Endothelial cell of umbilical vein (primary cell): Measurements from ENCODE around the gene ALOX5AP. TPM values are rescaled to one million over a fixed set of nuclear protein-coding genes. Genes with fewer than 3 reads are reported as not detected.

Experiments used
- BruUV-seq: library from RNA; stranded (reverse); fragments of 400-500 nt; replicated peaks from 2 replicates; lab custom pipeline; 2021; lab: Mats Ljungman, UMichigan
- CTCF ChIA-PET: fragments of 300-600, 350-600 bp; sonication (Branson Sonifier 250); formaldehyde crosslinking; loops from one replicate; lab custom pipeline; 2021; ENCODE audit warnings: antibody characterized with exemption, inconsistent platforms; lab: Charles Lee
- POLR2A ChIA-PET: fragments of 300-600, 350-600 bp; sonication (Branson Sonifier 250); formaldehyde crosslinking; loops from one replicate; lab custom pipeline; 2021; ENCODE audit warnings: antibody characterized with exemption, inconsistent platforms; lab: Charles Lee
- DNase-seq: peaks from one replicate; pipeline ENCODE4 v3.0.0-alpha.2; 2011; ENCODE audit warnings: low read depth, low spot score
- FAIRE-seq: peaks from 2 replicates; lab custom pipeline; 2011; peaks lifted over from hg19 to GRCh38; lab: Jason Lieb, UNC
- H2AFZ ChIP-seq: 2 replicates; pipeline ENCODE4 v1.6.0; 2012; ENCODE audit warnings: low read depth, low read length, control low read depth, inconsistent platforms
- H3K27ac ChIP-seq: 2 replicates; pipeline ENCODE4 v1.5.1; 2011; ENCODE audit warnings: low read depth, mild to moderate bottlenecking, control low read depth, low read length, moderate library complexity; ENCODE audit not compliant: insufficient read depth
- H3K27me3 ChIP-seq, 2 experiments: 2 replicates each; pipeline versions ENCODE4 v1.6.0 to v1.6.1; 2011; ENCODE audit warnings: low read length in 2 of 2, mixed read lengths in 1 of 2; ENCODE audit not compliant: control insufficient read depth in 2 of 2, insufficient read depth in 2 of 2
- H3K36me3 ChIP-seq, 2 experiments: 2 replicates in 1 of 2; 3 replicates in 1 of 2; pipeline ENCODE4 v1.5.1; 2011; ENCODE audit warnings: low read length in 2 of 2, mild to moderate bottlenecking in 1 of 2, moderate library complexity in 1 of 2; ENCODE audit not compliant: control insufficient read depth in 2 of 2, insufficient read depth in 2 of 2; ENCODE audit errors: extremely low read depth in 1 of 2
- H3K4me1 ChIP-seq: 3 replicates; pipeline ENCODE4 v1.5.1; 2011; ENCODE audit warnings: mild to moderate bottlenecking, low read length; ENCODE audit not compliant: control insufficient read depth, insufficient read depth; ENCODE audit errors: extremely low read depth
- H3K4me2 ChIP-seq: 2 replicates; pipeline ENCODE4 v1.6.1; 2011; ENCODE audit warnings: low read length, control low read depth, mixed read lengths; ENCODE audit not compliant: insufficient read depth
- H3K4me3 ChIP-seq, 3 experiments: fragments of 200-600 bp in 1 of 3; sonication (generic), shearing (Covaris generic) in 1 of 3; replicated peaks in 1 of 3; 2 replicates each; pipeline ENCODE4 v1.5.1; 2011 to 2016; ENCODE audit warnings: control low read depth in 3 of 3, low read length in 3 of 3, mild to moderate bottlenecking in 2 of 3, inconsistent platforms in 1 of 3, low read depth in 1 of 3, moderate library complexity in 1 of 3; ENCODE audit not compliant: insufficient read depth in 1 of 3
- H3K79me2 ChIP-seq: 2 replicates; pipeline ENCODE4 v1.6.0; 2012; ENCODE audit warnings: low read length, inconsistent platforms; ENCODE audit not compliant: control insufficient read depth, insufficient read depth
- H3K9ac ChIP-seq: replicated peaks from 2 replicates; pipeline ENCODE3; 2011; ENCODE audit warnings: low read length, control low read depth; ENCODE audit not compliant: insufficient read depth; ENCODE audit errors: extremely low read depth
- H3K9me1 ChIP-seq: replicated peaks from 3 replicates; pipeline ENCODE4 v1.6.0; 2011; ENCODE audit warnings: mild to moderate bottlenecking, low read length; ENCODE audit not compliant: control insufficient read depth, insufficient read depth; ENCODE audit errors: extremely low read depth
- H3K9me3 ChIP-seq: replicated peaks from 2 replicates; pipeline ENCODE4 v1.5.1; 2012; ENCODE audit warnings: low read length, inconsistent platforms; ENCODE audit not compliant: control insufficient read depth, insufficient read depth
- H4K20me1 ChIP-seq: replicated peaks from 2 replicates; pipeline ENCODE3; 2011; ENCODE audit warnings: mild to moderate bottlenecking, low read length; ENCODE audit not compliant: control insufficient read depth, insufficient read depth; ENCODE audit errors: extremely low read depth
- EZH2 ChIP-seq: IDR thresholded peaks from 2 replicates; pipeline ENCODE4 v1.6.1; 2012; ENCODE audit warnings: borderline replicate concordance, low read depth, mild to moderate bottlenecking, moderate library complexity, low read length, inconsistent platforms; ENCODE audit not compliant: severe bottlenecking
- FOS ChIP-seq: IDR thresholded peaks from 2 replicates; pipeline ENCODE4 v1.6.1; 2011; ENCODE audit warnings: mild to moderate bottlenecking, low read length, moderate library complexity, borderline replicate concordance; ENCODE audit not compliant: insufficient read depth
- GATA2 ChIP-seq: IDR thresholded peaks from 2 replicates; pipeline ENCODE4 v1.7.0; 2011; ENCODE audit warnings: low read depth, mild to moderate bottlenecking, moderate library complexity, mixed read lengths, low read length; ENCODE audit not compliant: insufficient read length, insufficient read depth
- JUN ChIP-seq: IDR thresholded peaks from 2 replicates; pipeline ENCODE4 v1.6.1; 2011; ENCODE audit warnings: borderline replicate concordance, low read depth; ENCODE audit not compliant: insufficient read length, insufficient read depth
- MYC ChIP-seq: IDR thresholded peaks from one replicate; pipeline ENCODE4 v1.6.1; 2011; ENCODE audit warnings: mild to moderate bottlenecking, low read depth, low read length
- POLR2A ChIP-seq: IDR thresholded peaks from 2 replicates; pipeline ENCODE4 v1.6.1; 2012; ENCODE audit warnings: low read depth, mild to moderate bottlenecking, control low read depth, low read length
- POLR2AphosphoS5 ChIP-seq: IDR thresholded peaks from 2 replicates; pipeline ENCODE4 v1.6.1; 2012; ENCODE audit warnings: low read depth, mild to moderate bottlenecking, control low read depth, low read length, moderate library complexity; ENCODE audit not compliant: insufficient read depth
- dilution Hi-C: fragments of 300-500 bp; cut with MboI; formaldehyde crosslinking; loops from one replicate; pipeline ENCODE4 v1.15.0; 2019; ENCODE audit warnings: low sequenced_read_pairs; ENCODE audit not compliant: extremely low pct_ligation_motif_present
- intact Hi-C: fragments of 100-400 bp; cut with micrococcal nuclease; formaldehyde crosslinking; loops from one replicate; pipeline ENCODE4 v1.10.0; 2022
- polyA plus RNA-seq, 4 experiments: library from polyadenylated mRNA; depleted of rRNA in 3 of 4; stranded (reverse) in 3 of 4; unstranded in 1 of 4; fragments of >200 nt; gene quantifications; 2 replicates each; pipeline versions ENCODE4 v1.2.1 to v1.2.3, GENCODE V29; 2011 to 2012; ENCODE audit warnings: missing spikeins in 1 of 4
- total RNA-seq: library from RNA; stranded (reverse); gene quantifications from 2 replicates; pipeline ENCODE4 v1.2.3, GENCODE V29; 2021
- TF ChIP-seq, protein P1 (sequence below), 2 donors: IDR thresholded peaks; 1 replicate in 1 of 2; 2 replicates in 1 of 2; pipeline ENCODE4 v1.5.1; 2011; ENCODE audit warnings: low read length in 2 of 2, mild to moderate bottlenecking in 2 of 2, moderate library complexity in 2 of 2, control low read depth in 1 of 2, inconsistent platforms in 1 of 2, low read depth in 1 of 2; ENCODE audit not compliant: insufficient read depth in 1 of 2; ENCODE audit errors: extremely low read depth in 1 of 2
- TF ChIP-seq, protein P2 (sequence below): IDR thresholded peaks from 2 replicates; pipeline ENCODE4 v1.6.1; 2011; ENCODE audit not compliant: insufficient read depth, insufficient read length

Gene ALOX5AP
- total and polyA plus RNA-seq, 2 donors (not counting 3 experiments of a cell fraction or from before 2014, with no cell fraction given): 1.8 TPM; not detected in 1

DNA sequence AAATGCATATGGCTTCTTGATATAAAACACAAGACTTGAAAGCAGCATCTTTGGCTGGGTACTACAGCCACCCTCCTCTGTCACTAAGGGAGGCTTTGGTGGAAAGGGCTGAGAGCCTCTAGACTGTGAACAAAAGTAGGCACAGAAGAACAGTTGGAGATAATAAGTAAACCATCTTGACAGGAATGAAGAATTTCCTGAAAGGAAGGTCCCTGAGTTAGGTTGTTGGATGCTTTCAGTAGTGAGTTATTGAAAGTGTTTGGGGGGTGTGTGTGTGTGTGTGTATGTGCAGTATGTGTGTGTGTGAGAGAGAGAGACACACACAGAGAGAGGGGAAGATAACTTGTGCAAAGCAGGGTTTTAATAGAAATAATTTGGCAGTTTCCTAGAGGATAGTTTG is 38.2 kb downstream of the ALOX5AP start:
- TF ChIP-seq POLR2A (no peak), EZH2 (no peak), POLR2AphosphoS5 (no peak), MYC (no peak), GATA2 (no peak), FOS (no peak), JUN (no peak)
- TF ChIP-seq, protein P1, sequence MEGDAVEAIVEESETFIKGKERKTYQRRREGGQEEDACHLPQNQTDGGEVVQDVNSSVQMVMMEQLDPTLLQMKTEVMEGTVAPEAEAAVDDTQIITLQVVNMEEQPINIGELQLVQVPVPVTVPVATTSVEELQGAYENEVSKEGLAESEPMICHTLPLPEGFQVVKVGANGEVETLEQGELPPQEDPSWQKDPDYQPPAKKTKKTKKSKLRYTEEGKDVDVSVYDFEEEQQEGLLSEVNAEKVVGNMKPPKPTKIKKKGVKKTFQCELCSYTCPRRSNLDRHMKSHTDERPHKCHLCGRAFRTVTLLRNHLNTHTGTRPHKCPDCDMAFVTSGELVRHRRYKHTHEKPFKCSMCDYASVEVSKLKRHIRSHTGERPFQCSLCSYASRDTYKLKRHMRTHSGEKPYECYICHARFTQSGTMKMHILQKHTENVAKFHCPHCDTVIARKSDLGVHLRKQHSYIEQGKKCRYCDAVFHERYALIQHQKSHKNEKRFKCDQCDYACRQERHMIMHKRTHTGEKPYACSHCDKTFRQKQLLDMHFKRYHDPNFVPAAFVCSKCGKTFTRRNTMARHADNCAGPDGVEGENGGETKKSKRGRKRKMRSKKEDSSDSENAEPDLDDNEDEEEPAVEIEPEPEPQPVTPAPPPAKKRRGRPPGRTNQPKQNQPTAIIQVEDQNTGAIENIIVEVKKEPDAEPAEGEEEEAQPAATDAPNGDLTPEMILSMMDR (IDR thresholded peaks at IDR 0.05; ENCODE audit: extremely low read depth in 1 of 2, insufficient read depth in 1 of 2, low read depth in 1 of 2, low read length in 2 of 2): no peak
- TF ChIP-seq, protein P2, sequence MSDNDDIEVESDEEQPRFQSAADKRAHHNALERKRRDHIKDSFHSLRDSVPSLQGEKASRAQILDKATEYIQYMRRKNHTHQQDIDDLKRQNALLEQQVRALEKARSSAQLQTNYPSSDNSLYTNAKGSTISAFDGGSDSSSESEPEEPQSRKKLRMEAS: no peak
- H3K9me1 ChIP-seq: no peaks in the 10 kb centered on the region
- H3K27ac ChIP-seq: no peak overlapping the region
- DNase-seq (no peak), FAIRE-seq (no peak)
- H3K4me2 ChIP-seq: no peak overlapping the region
- ChIA-PET POLR2A (no interaction called here), CTCF (interaction anchor here (1.6 kb wide), 1 partner anchor 271 kb away, joined by 4 read pairs; no protein-coding TSS in a partner anchor)
- H3K9ac ChIP-seq: no peak overlapping the region
- H3K36me3 ChIP-seq: no peaks in the 10 kb centered on the region
- H4K20me1 ChIP-seq: no peaks in the 10 kb centered on the region
- no peak overlapping the region for H3K4me3 ChIP-seq
- H3K4me1 ChIP-seq: no peaks in the 10 kb centered on the region
- H2AFZ ChIP-seq: no peak overlapping the region
- H3K79me2 ChIP-seq: no peaks in the 10 kb centered on the region
- no peaks in the 10 kb centered on the region for H3K9me3 ChIP-seq
- dilution Hi-C loops: no loop called here
- intact Hi-C loops: no loop called here
- H3K27me3 ChIP-seq: peaks cover 0 to 4% of the 10 kb centered on the region in 2 experiments
- no TSS peak for BruUV-seq
